Uterus (tissue), 4 donors: ENCODE results near the gene LZTS3. TPM values are rescaled to one million over a fixed set of nuclear protein-coding genes. Genes with fewer than 3 reads are reported as not detected.

Source experiments
- DNase-seq, 2 donors: peaks; one replicate each; pipeline ENCODE4 v3.0.0-alpha.2; 2019 to 2020
- H3K27ac ChIP-seq, 2 donors: fragments of 200-600 bp; sonication (generic); 1 replicate in 1 of 2; 2 replicates in 1 of 2; pipeline ENCODE4 v1.5.1; 2016 to 2018
- H3K27me3 ChIP-seq, 2 donors: fragments of 200-600 bp; sonication (generic); one replicate each; pipeline ENCODE4 v1.5.1; 2018 to 2019; ENCODE audit warnings: control low read depth in 1 of 2
- H3K36me3 ChIP-seq, 2 donors: fragments of 200-600 bp; sonication (generic); one replicate each; pipeline ENCODE4 v1.5.1; 2019; ENCODE audit warnings: control low read depth in 1 of 2
- H3K4me1 ChIP-seq, 2 donors: fragments of 200-600 bp; sonication (generic); one replicate each; pipeline ENCODE4 v1.5.1; 2018 to 2019; ENCODE audit warnings: control low read depth in 1 of 2
- H3K4me3 ChIP-seq, 2 donors: fragments of 200-600 bp; sonication (generic); 1 replicate in 1 of 2; 2 replicates in 1 of 2; pipeline ENCODE4 v1.5.1; 2018 to 2019; ENCODE audit warnings: mild to moderate bottlenecking in 1 of 2
- H3K9me3 ChIP-seq, 2 donors: fragments of 200-600 bp; sonication (generic); one replicate each; pipeline ENCODE4 v1.5.1; 2019; ENCODE audit warnings: control low read depth in 1 of 2
- POLR2A ChIP-seq, 2 donors: fragments of 450-650 bp; IDR thresholded peaks; one replicate each; pipeline ENCODE4 v1.6.1; 2016; ENCODE audit warnings: antibody characterized with exemption in 2 of 2, mild to moderate bottlenecking in 1 of 2, moderate library complexity in 1 of 2
- intact Hi-C: fragments of 100-400 bp; cut with DNase I; formaldehyde crosslinking; loops from one replicate; pipeline ENCODE4 v1.15.1; 2023; ENCODE audit warnings: low total_unique reads
- total RNA-seq, 4 donors: library from RNA; depleted of rRNA in 3 of 4; stranded (reverse); fragments of >200 nt in 3 of 4; gene quantifications; one replicate each; pipeline versions ENCODE4 v1.1.0 to v1.2.4, GENCODE V29; 2014 to 2023
- TF ChIP-seq, protein P1 (sequence below), 4 experiments: fragments of 200-600 bp in 2 of 4; fragments of 450-650 bp in 2 of 4; sonication (generic) in 2 of 4; IDR thresholded peaks; one replicate each; pipeline ENCODE4 v1.5.1; 2016 to 2019; ENCODE audit warnings: antibody characterized with exemption in 4 of 4, mild to moderate bottlenecking in 2 of 4, moderate library complexity in 1 of 4
- donor health status: DM: yes; HTN: yes; CAD: no.

The LZTS3 gene
- total RNA-seq, 4 donors from 2014 or later = 3.6 to 13.1 (median 8.2) TPM

- Histone ChIP-seq H3K36me3 (no peaks in the 10 kb centered on the region), H3K9me3 (no peaks in the 10 kb centered on the region), H3K4me1 (no peaks in the 10 kb centered on the region), H3K27ac (no peak overlapping the region), H3K27me3 (no peaks in the 10 kb centered on the region), H3K4me3 (no peak overlapping the region)
- intact Hi-C loops = no loop called here
- TF ChIP-seq, protein P1, sequence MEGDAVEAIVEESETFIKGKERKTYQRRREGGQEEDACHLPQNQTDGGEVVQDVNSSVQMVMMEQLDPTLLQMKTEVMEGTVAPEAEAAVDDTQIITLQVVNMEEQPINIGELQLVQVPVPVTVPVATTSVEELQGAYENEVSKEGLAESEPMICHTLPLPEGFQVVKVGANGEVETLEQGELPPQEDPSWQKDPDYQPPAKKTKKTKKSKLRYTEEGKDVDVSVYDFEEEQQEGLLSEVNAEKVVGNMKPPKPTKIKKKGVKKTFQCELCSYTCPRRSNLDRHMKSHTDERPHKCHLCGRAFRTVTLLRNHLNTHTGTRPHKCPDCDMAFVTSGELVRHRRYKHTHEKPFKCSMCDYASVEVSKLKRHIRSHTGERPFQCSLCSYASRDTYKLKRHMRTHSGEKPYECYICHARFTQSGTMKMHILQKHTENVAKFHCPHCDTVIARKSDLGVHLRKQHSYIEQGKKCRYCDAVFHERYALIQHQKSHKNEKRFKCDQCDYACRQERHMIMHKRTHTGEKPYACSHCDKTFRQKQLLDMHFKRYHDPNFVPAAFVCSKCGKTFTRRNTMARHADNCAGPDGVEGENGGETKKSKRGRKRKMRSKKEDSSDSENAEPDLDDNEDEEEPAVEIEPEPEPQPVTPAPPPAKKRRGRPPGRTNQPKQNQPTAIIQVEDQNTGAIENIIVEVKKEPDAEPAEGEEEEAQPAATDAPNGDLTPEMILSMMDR (IDR thresholded peaks at IDR 0.05) = no peak
- TF ChIP-seq POLR2A (IDR thresholded peaks at IDR 0.05) = no peak
- no peak for DNase-seq
Measured at GRCh38 chr20:3164763-3165410, 8.5 kb downstream of the LZTS3 start.

GRCh38 chr20:3164043-3164762 lies 9.1 kb downstream of the LZTS3 start:
- no peak for DNase-seq
- intact Hi-C loops = no loop called here

GRCh38 chr20:3163099-3164042 lies 10.0 kb downstream of the LZTS3 start:
- Histone ChIP-seq H3K36me3 (no peaks in the 10 kb centered on the region), H3K4me3 (no peak overlapping the region), H3K4me1 (peaks cover 0 to 8% of the 10 kb centered on the region in 2 donors), H3K9me3 (no peaks in the 10 kb centered on the region), H3K27ac (no peak overlapping the region), H3K27me3 (no peaks in the 10 kb centered on the region)
- TF ChIP-seq POLR2A (IDR thresholded peaks at IDR 0.05) = no peak
- TF ChIP-seq, protein P1 (IDR thresholded peaks at IDR 0.05) = no peak
- no peak for DNase-seq
- intact Hi-C loops = no loop called here

More at GRCh38 chr20:3164043-3164762, 9.1 kb downstream of the LZTS3 start:
- no peaks in the 10 kb centered on the region for H3K9me3 ChIP-seq
- no peak overlapping the region for H3K4me3 ChIP-seq
- H3K4me1 ChIP-seq = no peaks in the 10 kb centered on the region
- no peaks in the 10 kb centered on the region for H3K27me3 ChIP-seq
- no peak for TF ChIP-seq POLR2A (IDR thresholded peaks at IDR 0.05)
- TF ChIP-seq, protein P1 (IDR thresholded peaks at IDR 0.05) = no peak
- H3K27ac ChIP-seq = no peak overlapping the region
- no peaks in the 10 kb centered on the region for H3K36me3 ChIP-seq

- Histone ChIP-seq H3K27me3 (no peaks in the 10 kb centered on the region), H3K4me1 (peaks cover 0 to 15% of the 10 kb centered on the region in 2 donors), H3K4me3 (no peak overlapping the region), H3K27ac (no peak overlapping the region), H3K36me3 (no peaks in the 10 kb centered on the region), H3K9me3 (no peaks in the 10 kb centered on the region)
- no peak for DNase-seq
- no peak for TF ChIP-seq POLR2A (IDR thresholded peaks at IDR 0.05)
- TF ChIP-seq, protein P1 (IDR thresholded peaks at IDR 0.05) = no peak
- intact Hi-C loops = no loop called here
Measured at GRCh38 chr20:3162080-3162611, 11.2 kb downstream of the LZTS3 start.
